WERI-Rb-1 (cell line): ENCODE data around the gene PCK1.

Experiments used
- DNase-seq: peaks from one replicate; pipeline ENCODE4 v3.0.0-alpha.2; 2020
- H3K27ac ChIP-seq: fragments of 250-450 bp; sonication (Bioruptor Pico); 2 replicates; pipeline ENCODE4 v1.5.1; 2020; ENCODE audit warnings: mild to moderate bottlenecking, moderate library complexity
- H3K27me3 ChIP-seq: fragments of 250-450 bp; sonication (Bioruptor Pico); 2 replicates; pipeline ENCODE4 v1.5.1; 2021; ENCODE audit warnings: mild to moderate bottlenecking, low read depth, moderate library complexity; ENCODE audit not compliant: insufficient read depth, severe bottlenecking
- H3K36me3 ChIP-seq: fragments of 250-450 bp; sonication (Bioruptor Pico); 2 replicates; pipeline ENCODE4 v1.5.1; 2020; ENCODE audit warnings: mild to moderate bottlenecking, moderate library complexity
- H3K4me3 ChIP-seq: 2 replicates; pipeline ENCODE4 v1.5.1; 2011; ENCODE audit warnings: low read depth, mild to moderate bottlenecking, control low read depth, low read length
- H3K9me3 ChIP-seq: fragments of 250-450 bp; sonication (Bioruptor Pico); 2 replicates; pipeline ENCODE4 v1.5.1; 2021; ENCODE audit warnings: mild to moderate bottlenecking, moderate library complexity; ENCODE audit not compliant: severe bottlenecking
- CTCF ChIP-seq: IDR thresholded peaks from 2 replicates; pipeline ENCODE4 v1.5.1; 2011; ENCODE audit warnings: low read depth, mild to moderate bottlenecking, control low read depth, inconsistent platforms, low read length

PCK1 gene

GRCh38 chr20:57573894-57574293 lies 13.0 kb downstream of the PCK1 start:
- peak; percentile 54 for TF ChIP-seq CTCF
- no peak overlapping the region for H3K27ac ChIP-seq
- H3K4me3 ChIP-seq: no peak overlapping the region
- DNase-seq: no peak
- no peaks in the 10 kb centered on the region for H3K36me3 ChIP-seq
- no peaks in the 10 kb centered on the region for H3K27me3 ChIP-seq
- no peaks in the 10 kb centered on the region for H3K9me3 ChIP-seq

DNA sequence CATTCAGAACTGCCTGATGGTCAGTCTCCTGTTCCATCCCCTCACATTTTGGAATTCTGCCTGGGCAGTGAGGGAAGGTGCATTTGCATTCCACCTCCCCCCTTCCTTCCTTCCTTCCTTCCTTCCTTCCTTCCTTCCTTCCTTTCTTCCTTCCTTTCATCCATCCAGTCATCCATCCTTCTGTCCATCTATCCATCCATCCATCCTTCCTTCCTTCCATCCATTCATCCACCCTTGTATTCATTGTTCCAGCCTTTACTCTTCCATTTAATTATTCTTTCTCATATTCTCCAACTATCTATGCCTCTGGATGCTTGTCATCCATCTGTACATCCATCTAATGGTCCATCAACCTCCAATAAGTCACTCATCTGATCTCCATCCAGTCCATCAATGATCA lies 14.0 kb downstream of the PCK1 start:
- no peak for TF ChIP-seq CTCF
- Histone ChIP-seq H3K36me3 (no peaks in the 10 kb centered on the region), H3K9me3 (no peaks in the 10 kb centered on the region), H3K27me3 (no peaks in the 10 kb centered on the region), H3K27ac (no peak overlapping the region), H3K4me3 (no peak overlapping the region)
- no peak for DNase-seq

- TF ChIP-seq CTCF: no peak
- DNase-seq: no peak
- H3K27me3 ChIP-seq: no peaks in the 10 kb centered on the region
- H3K9me3 ChIP-seq: no peaks in the 10 kb centered on the region
- H3K36me3 ChIP-seq: no peaks in the 10 kb centered on the region
- H3K4me3 ChIP-seq: no peak overlapping the region
- no peak overlapping the region for H3K27ac ChIP-seq
These were observed 15.1 kb downstream of the PCK1 start for GRCh38 chr20:57576002-57576401.

DNA sequence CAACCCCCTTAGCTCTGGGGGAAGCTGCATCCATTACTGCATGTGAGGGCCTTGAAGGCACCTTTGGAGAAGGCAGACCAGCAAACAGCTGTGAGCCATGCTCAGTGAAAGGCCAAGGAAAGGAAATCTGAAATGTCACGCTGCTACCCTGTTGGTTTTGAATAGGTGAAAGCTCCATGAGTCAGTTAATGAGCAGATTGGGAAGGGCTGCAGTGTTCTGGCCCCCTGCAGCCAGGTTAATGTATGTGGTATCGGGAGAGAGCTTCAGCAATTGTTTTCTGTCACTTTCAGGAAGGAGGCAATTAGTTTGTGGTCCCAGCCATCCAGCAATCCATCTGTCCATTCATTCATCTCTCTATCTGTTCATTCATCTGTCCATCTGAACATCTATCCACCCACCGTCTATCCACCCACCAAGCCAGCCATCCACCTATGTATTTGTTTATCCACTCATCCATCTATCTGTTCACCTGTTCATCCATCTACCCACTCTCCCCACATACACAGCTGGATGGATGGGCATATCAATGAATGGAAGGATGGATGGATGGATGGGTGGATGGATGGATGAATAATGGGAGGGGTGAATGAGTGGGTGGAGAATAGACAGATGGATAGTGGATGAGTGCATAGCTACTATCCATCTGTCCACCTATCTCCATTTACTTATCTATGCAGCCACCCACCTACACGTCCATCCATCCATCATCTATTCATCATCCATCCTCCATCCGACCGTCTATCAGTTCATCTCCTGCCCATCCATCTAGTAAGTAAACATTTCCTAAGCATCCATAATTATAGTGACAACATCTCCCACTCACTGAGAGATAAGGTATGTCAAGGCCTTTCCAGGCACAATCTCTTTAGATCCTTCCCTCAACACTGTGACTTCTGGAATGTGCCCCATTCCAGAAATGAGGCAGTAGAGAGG lies 16.0 kb downstream of the PCK1 start:
- Histone ChIP-seq H3K27ac (no peak overlapping the region), H3K4me3 (no peak overlapping the region), H3K9me3 (no peaks in the 10 kb centered on the region), H3K36me3 (no peaks in the 10 kb centered on the region), H3K27me3 (no peaks in the 10 kb centered on the region)
- no peak for TF ChIP-seq CTCF
- DNase-seq: no peak

- no peak for DNase-seq
- Histone ChIP-seq H3K9me3 (no peaks in the 10 kb centered on the region), H3K27me3 (no peaks in the 10 kb centered on the region), H3K36me3 (no peaks in the 10 kb centered on the region), H3K4me3 (no peak overlapping the region), H3K27ac (no peak overlapping the region)
- no peak for TF ChIP-seq CTCF
These were observed 17.0 kb downstream of the PCK1 start for GRCh38 chr20:57577679-57578475.
